SU-DHL-6 (cell line): ENCODE data around the gene CLECL1.
"Not testable (repeated sequence)": the region's sequence is repeated elsewhere in the genome, so short reads cannot be mapped to it uniquely, and the experiment has no call there.

Experiments
- CTCF ChIP-seq: fragments of 200-600 bp; sonication (generic); IDR thresholded peaks from one replicate; pipeline ENCODE4 v1.5.1; 2017; ENCODE audit warnings: antibody characterized with exemption, mild to moderate bottlenecking, low read length, moderate library complexity; ENCODE audit not compliant: insufficient read depth, poor library complexity, severe bottlenecking
- EZH2phosphoT487 ChIP-seq: fragments of 200-600 bp; sonication (generic), shearing (Covaris generic); conservative IDR thresholded peaks from 2 replicates; pipeline ENCODE4 v1.6.1; 2018; ENCODE audit warnings: mild to moderate bottlenecking, antibody characterized with exemption, low read length, moderate library complexity, mixed read lengths

- not testable (repeated sequence) for TF ChIP-seq CTCF, EZH2phosphoT487
These were observed 19.8 kb downstream of the CLECL1 start for GRCh38 chr12:9713032-9713558.
